Keratinocyte (primary cell): Measurements from ENCODE around the gene PNLIP. TPM values are rescaled to one million over a fixed set of nuclear protein-coding genes. Genes with fewer than 3 reads are reported as not detected.

ENCODE experiments used
- DNase-seq: peaks from one replicate; pipeline ENCODE4 v3.0.0-alpha.2; 2011; ENCODE audit warnings: low read depth, missing footprints, low spot score
- FAIRE-seq: peaks from 2 replicates; lab custom pipeline; 2011; peaks lifted over from hg19 to GRCh38; lab: Jason Lieb, UNC
- H2AFZ ChIP-seq: 2 replicates; pipeline ENCODE4 v1.6.0; 2012; ENCODE audit warnings: low read length, control low read depth, inconsistent platforms; ENCODE audit not compliant: control insufficient read depth
- H3K27ac ChIP-seq: 2 replicates; pipeline ENCODE4 v1.5.1; 2011; ENCODE audit warnings: low read length; ENCODE audit not compliant: control insufficient read depth, insufficient read depth
- H3K27me3 ChIP-seq: 3 replicates; pipeline ENCODE4 v1.6.0; 2011; ENCODE audit warnings: low read length; ENCODE audit not compliant: control insufficient read depth, insufficient read depth; ENCODE audit errors: extremely low read depth
- H3K36me3 ChIP-seq, 2 experiments: 2 replicates in 1 of 2; 3 replicates in 1 of 2; pipeline ENCODE4 v1.5.1; 2011; ENCODE audit warnings: low read length in 2 of 2, mild to moderate bottlenecking in 1 of 2; ENCODE audit not compliant: control insufficient read depth in 2 of 2, insufficient read depth in 2 of 2; ENCODE audit errors: extremely low read depth in 1 of 2
- H3K4me1 ChIP-seq: 3 replicates; pipeline ENCODE4 v1.5.1; 2011; ENCODE audit warnings: low read length; ENCODE audit not compliant: control insufficient read depth, insufficient read depth; ENCODE audit errors: extremely low read depth
- H3K4me2 ChIP-seq: 3 replicates; pipeline ENCODE4 v1.6.0; 2011; ENCODE audit warnings: low read depth, low read length; ENCODE audit not compliant: control insufficient read depth, insufficient read depth; ENCODE audit errors: extremely low read depth
- H3K4me3 ChIP-seq, 3 experiments: fragments of 200-600 bp in 1 of 3; sonication (generic) in 1 of 3; 2 replicates in 2 of 3; 3 replicates in 1 of 3; pipeline ENCODE4 v1.5.1; 2011 to 2016; ENCODE audit warnings: low read length in 3 of 3, mild to moderate bottlenecking in 3 of 3, control low read depth in 2 of 3, inconsistent platforms in 1 of 3, low read depth in 1 of 3, mixed read lengths in 1 of 3, mixed run types in 1 of 3, moderate library complexity in 1 of 3; ENCODE audit not compliant: control insufficient read depth in 2 of 3, insufficient read depth in 2 of 3; ENCODE audit errors: extremely low read depth in 1 of 3
- H3K79me2 ChIP-seq: 2 replicates; pipeline ENCODE4 v1.6.0; 2012; ENCODE audit warnings: low read length; ENCODE audit not compliant: control insufficient read depth, insufficient read depth
- H3K9ac ChIP-seq: 3 replicates; pipeline ENCODE4 v1.6.0; 2011; ENCODE audit warnings: low read length; ENCODE audit not compliant: control insufficient read depth, insufficient read depth; ENCODE audit errors: extremely low read depth
- H3K9me1 ChIP-seq: 3 replicates; pipeline ENCODE4 v1.6.0; 2011; ENCODE audit warnings: low read length; ENCODE audit not compliant: control insufficient read depth, insufficient read depth; ENCODE audit errors: extremely low read depth
- H3K9me3 ChIP-seq: 2 replicates; pipeline ENCODE4 v1.5.1; 2012; ENCODE audit warnings: low read depth, low read length; ENCODE audit not compliant: control insufficient read depth
- H4K20me1 ChIP-seq: 3 replicates; pipeline ENCODE4 v1.6.0; 2011; ENCODE audit warnings: low read length; ENCODE audit not compliant: control insufficient read depth, insufficient read depth; ENCODE audit errors: extremely low read depth
- CTCF ChIP-seq, 3 experiments: IDR thresholded peaks in 1 of 3; conservative IDR thresholded peaks in 1 of 3; optimal IDR thresholded peaks in 1 of 3; 2 replicates in 2 of 3; 3 replicates in 1 of 3; pipeline versions ENCODE3 to v1.5.1; 2011; ENCODE audit warnings: low read length in 3 of 3, mild to moderate bottlenecking in 3 of 3, moderate library complexity in 2 of 3, control low read depth in 1 of 3, inconsistent platforms in 1 of 3; ENCODE audit not compliant: insufficient read depth in 2 of 3; ENCODE audit errors: extremely low read depth in 1 of 3
- EZH2 ChIP-seq: IDR thresholded peaks from one replicate; pipeline ENCODE4 v1.6.1; 2012; ENCODE audit warnings: inconsistent platforms, mild to moderate bottlenecking, low read length, moderate library complexity
- dilution Hi-C: fragments of 300-500 bp; cut with MboI; formaldehyde crosslinking; loops from one replicate; pipeline ENCODE4 v1.7.0; 2020; ENCODE audit warnings: low sequenced_read_pairs; ENCODE audit not compliant: extremely low pct_ligation_motif_present
- polyA plus RNA-seq, 5 experiments: library from polyadenylated mRNA; depleted of rRNA in 3 of 5; stranded (reverse) in 3 of 5; stranded (forward) in 1 of 5; unstranded in 1 of 5; fragments of >200 nt; gene quantifications; 1 replicate in 1 of 5; 2 replicates in 3 of 5; 3 replicates in 1 of 5; pipeline versions ENCODE4 v1.2.1 to v1.2.3, GENCODE V29; 2011 to 2012; ENCODE audit warnings: missing spikeins in 2 of 5, low read depth in 1 of 5, low replicate concordance in 1 of 5

The PNLIP gene
- polyA plus RNA-seq, 1 donor (not counting 4 experiments of a cell fraction or from before 2014, with no cell fraction given), result not detected

GRCh38 chr10:116567335-116567734 is 21.6 kb downstream of the PNLIP start:
- no peak overlapping the region for H2AFZ ChIP-seq
- no peak overlapping the region for H3K4me3 ChIP-seq
- no peak overlapping the region for H3K9ac ChIP-seq
- no peak overlapping the region for H3K4me2 ChIP-seq
- H3K9me1 ChIP-seq, result no peaks in the 10 kb centered on the region
- TF ChIP-seq EZH2 (no peak), CTCF (optimal IDR thresholded peaks at IDR 0.05 in 1 of 3, IDR thresholded peaks at IDR 0.05 in 1 of 3, conservative IDR thresholded peaks at IDR 0.05 in 1 of 3; ENCODE audit: extremely low read depth in 1 of 3, insufficient read depth in 2 of 3, low read length in 3 of 3) (no peak)
- no peaks in the 10 kb centered on the region for H3K27me3 ChIP-seq
- H3K9me3 ChIP-seq, result no peaks in the 10 kb centered on the region
- no peaks in the 10 kb centered on the region for H4K20me1 ChIP-seq
- DNase-seq, result no peak
- FAIRE-seq, result no peak
- H3K4me1 ChIP-seq, result no peaks in the 10 kb centered on the region
- no peak overlapping the region for H3K27ac ChIP-seq
- no peaks in the 10 kb centered on the region for H3K36me3 ChIP-seq
- H3K79me2 ChIP-seq, result no peaks in the 10 kb centered on the region
- dilution Hi-C loops, result no loop called here

GRCh38 chr10:116574797-116575196 is 29.1 kb downstream of the PNLIP start:
- no peaks in the 10 kb centered on the region for H4K20me1 ChIP-seq
- no peak for FAIRE-seq
- H3K27ac ChIP-seq, result no peak overlapping the region
- TF ChIP-seq CTCF (optimal IDR thresholded peaks at IDR 0.05 in 1 of 3, IDR thresholded peaks at IDR 0.05 in 1 of 3, conservative IDR thresholded peaks at IDR 0.05 in 1 of 3; ENCODE audit: extremely low read depth in 1 of 3, insufficient read depth in 2 of 3, low read length in 3 of 3) (no peak), EZH2 (no peak)
- H3K9me3 ChIP-seq, result no peaks in the 10 kb centered on the region
- no peaks in the 10 kb centered on the region for H3K9me1 ChIP-seq
- DNase-seq, result no peak
- H3K79me2 ChIP-seq, result no peaks in the 10 kb centered on the region
- no peak overlapping the region for H3K4me2 ChIP-seq
- H2AFZ ChIP-seq, result no peak overlapping the region
- dilution Hi-C loops, result no loop called here
- H3K4me1 ChIP-seq, result no peaks in the 10 kb centered on the region
- H3K4me3 ChIP-seq, result no peak overlapping the region
- no peak overlapping the region for H3K9ac ChIP-seq
- H3K27me3 ChIP-seq, result no peaks in the 10 kb centered on the region
- H3K36me3 ChIP-seq, result no peaks in the 10 kb centered on the region
